ENCODE results near the gene FAM3D.

The FAM3D gene

GRCh38 chr3:58597770-58598310 lies 68.7 kb downstream of the FAM3D start:
- no peaks in the 10 kb centered on the region for H4K20me1 ChIP-seq (ENCODE audit: control insufficient read depth, insufficient read depth, low read depth, low read length)

GRCh38 chr3:58596834-58597518 lies 69.6 kb downstream of the FAM3D start:
- Histone ChIP-seq H3K4me2 (ENCODE audit: low read length) (no peak overlapping the region), H3K27me3 (ENCODE audit: control insufficient read depth, low read length) (peaks cover 8% of the 10 kb centered on the region), H3K36me3 (ENCODE audit: control insufficient read depth, low read length) (no peaks in the 10 kb centered on the region), H4K20me1 (ENCODE audit: control insufficient read depth, insufficient read depth, low read depth, low read length) (no peaks in the 10 kb centered on the region), H3K4me3 (ENCODE audit: low read length) (no peak overlapping the region), H3K4me1 (ENCODE audit: control insufficient read depth, low read length) (no peaks in the 10 kb centered on the region), H3K79me2 (ENCODE audit: control insufficient read depth, low read length) (no peaks in the 10 kb centered on the region), H3F3A (ENCODE audit: control insufficient read depth, insufficient read depth) (no peaks in the 10 kb centered on the region), H3K9me3 (ENCODE audit: control insufficient read depth, insufficient read depth, low read length) (no peaks in the 10 kb centered on the region), H3K9me2 (replicated peaks; ENCODE audit: control insufficient read depth, low read length) (no peaks in the 10 kb centered on the region), H3K27ac (ENCODE audit: low read depth, low read length) (no peak overlapping the region)
- TF ChIP-seq EZH2phosphoT487 (IDR thresholded peaks at IDR 0.05; ENCODE audit: borderline replicate concordance, low read length) (no peak), CTCF (IDR thresholded peaks at IDR 0.05; ENCODE audit: low read depth, low read length, poor library complexity, severe bottlenecking) (no peak)

More at GRCh38 chr3:58597770-58598310, 68.7 kb downstream of the FAM3D start:
- H3K79me2 ChIP-seq (ENCODE audit: control insufficient read depth, low read length), result no peaks in the 10 kb centered on the region
- no peaks in the 10 kb centered on the region for H3K36me3 ChIP-seq (ENCODE audit: control insufficient read depth, low read length)
- no peaks in the 10 kb centered on the region for H3K4me1 ChIP-seq (ENCODE audit: control insufficient read depth, low read length)
- no peaks in the 10 kb centered on the region for H3K9me3 ChIP-seq (ENCODE audit: control insufficient read depth, insufficient read depth, low read length)
- no peak overlapping the region for H3K27ac ChIP-seq (ENCODE audit: low read depth, low read length)
- no peak overlapping the region for H3K4me2 ChIP-seq (ENCODE audit: low read length)
- no peaks in the 10 kb centered on the region for H3K9me2 ChIP-seq (replicated peaks; ENCODE audit: control insufficient read depth, low read length)
- H3F3A ChIP-seq (ENCODE audit: control insufficient read depth, insufficient read depth), result no peaks in the 10 kb centered on the region
- peaks cover 11% of the 10 kb centered on the region for H3K27me3 ChIP-seq (ENCODE audit: control insufficient read depth, low read length)
- H3K4me3 ChIP-seq (ENCODE audit: low read length), result no peak overlapping the region
- no peak for TF ChIP-seq CTCF (IDR thresholded peaks at IDR 0.05; ENCODE audit: low read depth, low read length, poor library complexity, severe bottlenecking)
- TF ChIP-seq EZH2phosphoT487 (IDR thresholded peaks at IDR 0.05; ENCODE audit: borderline replicate concordance, low read length), result no peak

- H3F3A ChIP-seq (ENCODE audit: control insufficient read depth, insufficient read depth), result no peaks in the 10 kb centered on the region
- no peaks in the 10 kb centered on the region for H3K9me3 ChIP-seq (ENCODE audit: control insufficient read depth, insufficient read depth, low read length)
- H3K79me2 ChIP-seq (ENCODE audit: control insufficient read depth, low read length), result no peaks in the 10 kb centered on the region
- H3K4me1 ChIP-seq (ENCODE audit: control insufficient read depth, low read length), result no peaks in the 10 kb centered on the region
- TF ChIP-seq EZH2phosphoT487 (IDR thresholded peaks at IDR 0.05; ENCODE audit: borderline replicate concordance, low read length) (no peak), CTCF (IDR thresholded peaks at IDR 0.05; ENCODE audit: low read depth, low read length, poor library complexity, severe bottlenecking) (no peak)
- no peak overlapping the region for H3K4me3 ChIP-seq (ENCODE audit: low read length)
- H4K20me1 ChIP-seq (ENCODE audit: control insufficient read depth, insufficient read depth, low read depth, low read length), result no peaks in the 10 kb centered on the region
- no peaks in the 10 kb centered on the region for H3K9me2 ChIP-seq (replicated peaks; ENCODE audit: control insufficient read depth, low read length)
- H3K27me3 ChIP-seq (ENCODE audit: control insufficient read depth, low read length), result no peaks in the 10 kb centered on the region; the same call in 1 of the 2 replicates
- no peak overlapping the region for H3K4me2 ChIP-seq (ENCODE audit: low read length)
- no peak overlapping the region for H3K27ac ChIP-seq (ENCODE audit: low read depth, low read length)
- no peaks in the 10 kb centered on the region for H3K36me3 ChIP-seq (ENCODE audit: control insufficient read depth, low read length)
Observed at GRCh38 chr3:58594117-58594516, 72.5 kb downstream of the FAM3D start.

Measured in DOHH2 (cell line).